Stimulated activated CD8-positive, alpha-beta memory T cell treated with anti-CD3 and anti-CD28 coated beads, Interleukin-7, amount 100 ng/mL, for 48 hours (primary cell): ENCODE data around the gene TM4SF18.
"Not testable (repeated sequence)": the region's sequence is repeated elsewhere in the genome, so short reads cannot be mapped to it uniquely, and the experiment has no call there.

ENCODE experiments used
- DNase-seq, 2 donors: peaks; one replicate each; pipeline ENCODE4 v3.0.0-alpha.2; 2020; ENCODE audit warnings: low read depth in 1 of 2; ENCODE audit errors: extremely low read depth in 1 of 2

The TM4SF18 gene, protein sequence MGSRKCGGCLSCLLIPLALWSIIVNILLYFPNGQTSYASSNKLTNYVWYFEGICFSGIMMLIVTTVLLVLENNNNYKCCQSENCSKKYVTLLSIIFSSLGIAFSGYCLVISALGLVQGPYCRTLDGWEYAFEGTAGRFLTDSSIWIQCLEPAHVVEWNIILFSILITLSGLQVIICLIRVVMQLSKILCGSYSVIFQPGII

DNA sequence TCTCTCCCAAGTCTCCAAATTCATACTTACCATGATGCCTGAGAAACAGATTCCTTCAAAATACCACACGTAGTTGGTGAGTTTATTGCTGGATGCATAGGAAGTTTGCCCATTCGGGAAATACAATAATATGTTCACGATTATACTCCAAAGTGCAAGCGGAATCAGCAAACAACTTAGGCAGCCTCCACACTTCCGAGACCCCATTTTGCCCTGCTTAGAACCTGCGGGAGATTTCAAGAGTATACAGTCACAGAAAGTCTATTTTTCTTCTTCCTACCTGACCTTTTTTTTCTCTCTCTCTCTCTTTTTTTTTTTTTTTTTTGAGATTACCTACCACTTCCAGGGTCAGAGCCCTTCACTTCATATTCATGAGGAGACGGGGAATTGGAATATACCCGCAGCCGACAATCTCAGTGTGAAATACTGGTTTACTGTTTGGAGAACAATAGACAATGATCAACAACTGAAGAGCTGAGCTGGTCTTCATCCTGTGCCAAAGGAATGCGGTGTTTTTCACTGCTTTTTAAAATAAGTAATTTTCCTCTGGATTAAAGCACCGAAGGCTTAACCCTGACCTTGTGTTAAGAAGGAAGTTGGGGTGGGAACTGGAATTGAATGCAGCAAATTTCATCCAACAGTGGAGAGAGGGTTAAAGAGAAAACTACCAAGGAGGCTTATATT is at the start of gene TM4SF18:
Gene TM4SF18 (minus strand): TSS at position 461 of the 684 bp plus-strand sequence. CDS start 254 bp downstream, at position 207.
- no peak for DNase-seq

DNA sequence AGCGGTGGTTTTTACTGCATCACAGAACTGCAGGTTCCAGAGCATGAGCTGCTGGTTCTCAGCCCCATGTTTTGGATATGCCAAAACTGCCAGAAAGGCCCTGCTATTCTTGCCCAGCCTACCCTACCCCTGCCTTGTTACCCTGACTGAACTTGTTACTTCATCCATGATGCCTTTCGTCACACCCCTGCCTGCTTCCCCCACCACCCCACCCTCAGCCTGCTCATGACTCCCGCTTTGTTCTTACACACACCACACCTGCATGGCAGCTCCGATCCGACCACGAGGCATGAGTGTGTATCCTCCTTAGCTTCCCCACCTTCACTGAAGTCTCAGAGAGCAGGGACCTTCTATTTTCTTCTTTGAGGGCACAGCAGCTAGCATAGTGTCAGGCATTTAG is 49.1 kb upstream of the TM4SF18 start:
- DNase-seq, result no peak

DNA sequence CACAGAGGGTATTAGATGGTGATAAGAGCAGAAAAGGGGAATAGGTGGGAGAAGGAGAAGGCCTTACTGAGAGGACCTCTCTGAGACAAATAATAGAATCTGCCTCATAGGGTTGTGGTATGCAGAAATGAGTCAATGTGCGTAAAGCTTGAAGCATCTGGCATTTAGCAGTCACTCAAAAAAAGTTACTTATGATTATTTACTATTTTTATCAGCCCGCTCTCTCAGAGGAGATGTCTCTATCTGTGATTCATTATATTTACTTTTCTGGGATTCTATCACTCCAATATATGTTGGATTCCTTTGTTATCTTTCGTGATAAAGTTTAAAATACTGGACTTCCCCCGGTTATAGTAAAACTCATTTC is 48.6 kb upstream of the TM4SF18 start:
- no peak for DNase-seq

DNA sequence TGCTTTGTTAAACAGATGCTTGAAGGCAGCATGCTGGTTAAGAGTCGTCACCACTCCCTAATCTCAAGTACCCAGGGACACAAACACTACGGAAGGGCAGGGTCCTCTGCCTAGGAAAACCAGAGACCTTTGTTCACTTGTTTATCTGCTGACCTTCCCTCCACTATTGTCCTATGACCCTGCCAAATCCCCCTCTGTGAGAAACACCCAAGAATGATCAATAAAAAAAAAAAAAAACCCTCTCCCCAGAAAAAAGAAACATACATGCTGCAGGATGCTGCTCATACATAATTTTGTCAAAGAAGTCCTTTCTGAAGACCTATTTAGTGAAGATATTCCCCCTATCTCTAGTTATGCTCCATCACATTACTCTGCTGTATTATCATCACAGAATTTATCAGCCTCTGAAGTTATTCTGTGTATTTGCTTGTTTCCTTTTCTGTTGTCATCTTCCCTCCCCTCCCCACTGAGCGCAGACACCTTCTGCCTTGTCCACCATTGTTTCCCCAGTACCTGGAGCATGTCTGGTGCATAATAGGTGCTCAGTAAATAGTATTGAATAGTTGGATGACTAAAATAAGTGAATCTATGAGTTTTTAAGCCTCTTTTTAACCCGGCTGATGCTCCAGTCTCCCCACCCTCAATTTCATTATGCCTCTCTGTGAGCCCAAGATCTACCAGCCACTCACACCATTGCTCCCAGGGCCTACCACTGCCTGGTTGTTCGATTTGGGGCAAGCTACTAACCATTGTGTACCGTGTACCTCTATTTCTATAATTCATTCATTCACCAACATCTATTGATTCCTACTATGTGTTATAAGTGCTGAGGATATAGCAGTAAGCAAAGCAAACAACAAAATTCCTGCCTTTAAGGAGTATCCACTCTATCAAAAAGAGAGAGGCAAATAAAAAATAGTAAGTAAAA is 48.0 kb upstream of the TM4SF18 start:
- DNase-seq, result no peak

DNA sequence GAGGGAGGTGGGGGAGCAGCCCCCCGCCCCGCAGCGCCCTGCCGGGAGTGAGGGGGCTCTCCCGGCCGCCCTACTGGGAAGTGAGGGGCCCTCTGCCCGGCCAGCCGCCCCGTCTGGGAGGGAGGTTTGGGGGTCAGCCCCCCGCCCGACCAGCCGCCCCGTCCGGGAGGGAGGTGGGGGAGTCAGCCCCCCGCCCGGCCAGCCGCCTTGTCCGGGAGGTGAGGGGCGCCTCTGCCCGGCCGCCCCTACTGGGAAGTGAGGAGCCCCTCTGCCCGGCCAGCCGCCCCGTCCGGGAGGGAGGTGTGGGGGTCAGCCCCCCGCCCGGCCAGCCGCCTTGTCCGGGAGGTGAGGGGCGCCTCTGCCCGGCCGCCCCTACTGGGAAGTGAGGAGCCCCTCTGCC is 46.8 kb upstream of the TM4SF18 start:
- not testable (repeated sequence) for DNase-seq

DNA sequence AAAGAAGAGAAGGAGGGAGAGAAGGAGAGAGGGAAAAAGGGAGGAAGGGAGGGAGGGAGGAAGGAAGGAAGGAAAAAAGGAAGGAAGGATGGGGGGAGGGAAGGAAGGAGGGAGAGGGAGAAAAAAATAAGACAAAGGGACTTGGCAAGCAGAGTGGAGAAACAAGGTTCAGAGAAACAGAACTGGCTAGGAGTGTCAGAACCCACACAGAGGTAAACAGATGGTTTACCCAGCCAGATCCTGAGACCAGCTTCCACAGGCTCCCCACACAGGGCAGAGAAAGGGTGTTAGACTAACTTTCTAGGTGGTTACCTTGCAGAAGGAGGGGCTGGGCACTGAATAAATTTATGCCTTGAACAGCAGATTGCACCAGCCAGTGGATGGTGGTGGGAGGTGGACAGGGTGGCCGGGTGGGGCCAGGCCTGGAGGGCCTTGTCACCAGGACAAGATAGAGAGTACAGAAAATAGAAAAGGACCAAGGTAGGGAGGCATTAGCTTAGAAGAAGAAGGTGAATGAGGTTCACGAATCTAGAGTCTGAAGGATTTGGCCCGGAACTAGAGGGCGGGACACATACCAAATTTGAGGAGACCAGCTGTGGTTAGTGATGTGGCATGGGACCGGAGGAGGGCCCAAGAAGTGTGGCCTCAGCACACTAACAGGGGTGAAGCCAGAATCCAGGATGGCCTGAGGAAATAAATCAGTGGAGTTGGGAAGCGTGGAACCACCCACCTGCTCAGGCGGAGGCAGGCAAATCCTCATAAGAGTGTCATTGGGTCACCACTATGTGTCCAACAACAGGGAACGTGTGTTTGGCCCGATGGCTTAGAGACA is 45.3 kb upstream of the TM4SF18 start:
- no peak for DNase-seq

DNA sequence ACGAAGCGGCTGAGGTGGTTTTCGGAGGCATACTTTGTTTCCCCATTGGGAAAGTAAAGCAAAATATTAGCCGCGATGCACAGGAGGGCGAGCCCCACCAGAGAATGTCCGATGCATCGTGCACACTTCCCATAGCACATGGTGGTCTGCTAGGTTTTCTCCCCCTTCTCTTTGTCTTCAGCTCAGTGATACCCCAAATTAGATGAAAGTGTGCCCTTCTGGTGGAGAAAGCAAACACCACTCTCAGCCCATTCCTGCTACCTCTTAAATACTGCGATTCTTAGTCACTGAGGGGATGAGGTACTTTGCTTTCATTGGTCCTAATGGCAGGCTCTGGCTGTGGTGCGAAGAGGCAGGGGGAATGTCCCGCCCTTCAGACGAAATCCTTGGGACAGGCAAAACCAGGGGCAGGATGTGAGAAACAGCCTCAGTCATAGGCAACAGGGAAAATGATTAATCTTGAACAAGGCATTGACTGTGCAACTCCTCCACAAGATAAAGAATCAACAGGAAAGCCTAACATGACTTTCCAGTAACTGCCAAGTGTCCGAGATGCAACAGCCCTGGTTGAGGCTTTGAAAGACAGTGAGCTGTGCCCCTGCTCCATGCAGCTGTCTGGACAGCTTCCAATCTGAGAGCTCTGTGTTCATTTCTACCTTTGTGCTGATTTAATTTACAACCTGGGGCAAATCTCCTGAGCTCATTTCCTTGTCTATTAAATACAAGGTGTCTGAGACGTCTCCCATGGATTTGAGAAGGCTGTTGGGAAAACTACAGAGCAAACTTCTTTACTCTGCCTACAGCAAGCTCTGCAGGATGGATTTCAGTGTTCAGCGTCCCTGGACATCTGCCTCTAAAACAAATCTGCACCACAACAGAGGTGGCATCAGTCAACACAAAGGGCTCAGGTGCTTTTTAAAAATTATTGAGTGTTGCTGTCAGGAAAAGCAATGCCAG is 44.2 kb upstream of the TM4SF18 start, which contains the start of gene TM4SF1:
Gene TM4SF1 (minus strand): TSS at position 242 of the 957 bp plus-strand sequence. CDS start 102 bp downstream, at position 140.
- DNase-seq, result no peak

DNA sequence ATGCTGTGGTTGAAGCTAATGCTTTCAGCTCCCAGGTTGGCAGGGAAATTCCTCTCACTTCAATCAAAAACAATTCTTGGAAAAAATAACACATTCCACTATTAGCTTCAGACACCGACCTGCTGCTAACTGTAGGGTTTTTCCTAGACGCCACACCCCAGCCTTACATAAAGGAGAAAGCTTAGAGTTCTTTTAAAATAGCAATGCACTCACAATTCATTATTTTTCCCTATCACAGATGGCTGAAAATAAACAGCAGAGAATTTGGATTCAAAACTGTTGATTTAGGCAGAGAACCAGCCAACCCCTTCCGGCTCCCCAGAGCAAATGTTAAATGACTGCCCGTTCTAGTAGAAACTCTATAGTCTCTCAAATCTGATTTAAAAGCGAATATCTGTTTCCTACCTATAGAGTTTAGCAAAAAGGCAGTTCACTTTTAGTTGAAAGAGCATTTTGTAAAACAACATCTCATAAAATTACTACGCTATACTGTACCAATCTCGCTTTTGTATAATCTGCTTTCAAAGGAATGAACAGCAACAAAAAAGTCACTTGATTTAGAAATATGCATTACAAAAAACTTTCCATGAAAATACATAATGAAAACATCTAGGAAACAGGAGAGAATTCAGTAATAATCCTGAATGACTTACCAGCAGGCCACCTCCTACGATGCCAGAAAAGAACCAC is 43.4 kb upstream of the TM4SF18 start:
- DNase-seq, result no peak

DNA sequence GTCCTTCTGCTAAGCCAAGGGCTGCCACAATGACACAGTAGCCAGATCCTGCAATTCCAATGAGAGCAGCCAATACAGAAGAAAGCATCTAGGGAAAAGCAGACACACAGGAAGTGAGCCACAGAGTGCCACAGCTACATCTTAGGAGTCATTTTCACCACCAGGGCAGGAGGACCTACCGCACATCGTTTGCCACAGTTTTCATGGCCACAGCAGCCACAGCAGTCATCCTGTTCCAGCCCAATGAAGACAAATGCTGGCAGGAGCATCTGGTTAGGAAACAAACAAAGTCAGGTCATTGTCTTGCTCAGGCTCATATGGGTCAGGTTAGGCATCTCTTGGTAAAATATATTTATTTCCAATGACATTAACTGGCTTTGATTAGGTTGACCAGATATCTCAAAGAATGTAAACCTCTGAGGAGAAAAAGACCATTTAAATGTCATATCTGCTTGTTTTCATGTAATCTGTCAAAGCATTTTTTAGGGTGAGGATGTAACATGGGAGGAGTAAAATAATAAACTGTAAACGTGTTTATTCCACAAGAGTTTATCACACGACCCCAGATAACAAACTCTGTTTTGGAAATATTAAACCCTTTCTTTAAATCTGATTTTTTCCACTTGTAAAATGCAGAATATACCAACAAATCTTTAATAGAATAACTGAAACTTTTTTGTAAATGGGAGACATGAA is 42.2 kb upstream of the TM4SF18 start:
- no peak for DNase-seq

DNA sequence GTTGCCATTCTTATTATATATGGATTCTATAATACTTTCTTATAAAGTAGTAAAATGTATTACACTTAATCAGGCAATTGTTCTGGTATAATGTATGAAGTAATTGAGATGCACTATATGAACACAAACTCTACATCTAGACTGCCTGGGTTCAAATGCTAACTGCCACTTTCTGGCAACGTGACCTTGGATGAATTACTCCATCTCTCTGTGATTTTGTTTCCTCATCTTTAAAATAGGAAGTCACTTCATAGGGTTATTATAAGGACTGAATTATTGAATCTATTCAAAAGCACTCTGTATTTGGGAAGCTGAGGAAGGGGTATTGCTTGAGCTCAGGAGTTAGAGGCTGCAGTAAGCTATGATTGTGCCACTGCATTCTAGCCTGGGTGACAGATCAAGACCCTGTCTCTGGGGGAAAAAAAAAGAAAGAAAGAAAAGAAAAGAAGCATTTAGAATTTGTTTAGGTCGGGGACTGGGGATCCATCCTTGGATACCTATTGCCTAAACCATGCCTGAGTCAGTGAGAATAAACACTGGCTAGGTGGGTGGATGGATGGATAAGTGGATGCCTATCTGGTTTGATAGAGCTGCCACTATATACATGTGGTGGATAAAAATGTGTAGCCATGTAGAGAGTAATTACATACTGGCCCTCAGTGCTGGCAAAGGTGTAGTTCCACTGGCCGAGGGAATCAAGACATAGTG is 41.5 kb upstream of the TM4SF18 start:
- DNase-seq, result no peak

DNA sequence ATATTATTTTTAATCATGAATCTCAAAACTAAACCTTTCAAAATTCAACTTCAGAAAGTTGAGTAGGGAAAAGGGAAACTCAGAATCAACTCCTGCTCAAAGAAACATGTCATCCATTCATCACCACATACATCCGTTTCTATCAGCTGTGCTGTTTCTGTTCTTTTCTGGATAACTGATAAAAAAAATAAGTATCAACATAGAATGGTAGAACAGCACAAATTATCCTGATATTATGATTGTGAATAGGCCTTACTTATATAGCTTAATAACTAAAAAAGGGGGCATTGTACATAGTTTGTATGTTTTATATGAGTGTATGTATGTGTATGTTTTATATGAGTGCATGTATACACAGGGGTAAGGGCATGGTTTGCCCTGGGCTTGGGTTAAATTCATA is 41.0 kb upstream of the TM4SF18 start:
- no peak for DNase-seq

DNA sequence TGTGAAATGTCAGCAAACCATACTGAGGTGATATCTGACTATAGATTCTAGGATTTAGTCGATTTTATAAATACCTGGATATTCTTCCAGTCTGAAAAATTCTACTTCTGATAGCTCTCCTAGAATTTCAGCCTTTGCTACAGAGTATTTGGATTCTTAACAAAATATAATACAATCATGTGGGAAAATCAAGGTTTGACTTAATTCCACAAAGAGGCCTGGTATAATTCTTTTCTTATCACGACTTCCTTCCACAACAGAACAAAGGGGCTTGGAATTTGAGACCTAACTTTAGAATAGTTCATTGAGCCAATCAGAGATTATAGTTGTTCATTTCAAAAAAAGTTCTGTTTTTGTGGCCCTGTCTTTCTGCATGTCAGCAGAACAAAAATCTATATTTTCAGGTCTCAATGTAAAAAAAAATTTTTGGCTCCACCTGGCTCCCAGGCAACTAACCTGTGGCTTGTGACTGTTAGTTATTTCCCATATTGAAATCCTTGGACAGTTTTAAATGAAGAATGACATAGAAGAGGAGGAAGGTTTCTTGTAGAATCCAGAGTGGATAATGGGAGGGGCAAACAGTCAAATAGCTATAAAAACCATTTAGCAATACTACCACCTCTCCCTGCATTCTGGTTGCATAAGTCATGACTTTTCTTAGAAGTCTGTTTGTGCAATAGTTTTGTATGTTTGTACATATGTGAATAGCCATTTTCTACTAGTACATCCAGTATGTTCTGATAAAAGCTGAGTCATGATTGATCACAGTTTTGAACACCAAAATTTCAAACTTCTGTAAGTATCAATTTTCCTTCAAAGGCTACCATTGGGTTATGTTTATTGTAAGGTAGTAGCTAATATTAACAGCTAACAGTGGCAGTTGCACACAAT is 40.0 kb upstream of the TM4SF18 start:
- no peak for DNase-seq

DNA sequence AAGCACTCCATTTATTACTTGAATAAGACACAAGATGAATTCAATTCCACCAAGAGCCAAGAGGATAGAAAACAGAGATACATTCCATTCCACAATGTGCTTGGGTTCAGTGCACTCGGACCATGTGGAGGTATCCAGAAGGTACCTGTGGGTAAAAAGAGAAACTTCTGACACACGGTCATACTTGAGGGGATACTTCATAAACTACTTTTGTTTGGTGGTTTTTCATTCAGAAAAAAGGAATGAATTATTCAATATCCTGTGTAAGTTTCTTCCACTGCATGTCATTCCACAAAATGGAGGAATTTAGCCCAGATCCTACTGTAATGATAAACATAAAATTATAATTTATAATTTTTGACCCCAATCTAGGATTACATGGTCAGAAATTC is 38.3 kb upstream of the TM4SF18 start:
- DNase-seq, result no peak

DNA sequence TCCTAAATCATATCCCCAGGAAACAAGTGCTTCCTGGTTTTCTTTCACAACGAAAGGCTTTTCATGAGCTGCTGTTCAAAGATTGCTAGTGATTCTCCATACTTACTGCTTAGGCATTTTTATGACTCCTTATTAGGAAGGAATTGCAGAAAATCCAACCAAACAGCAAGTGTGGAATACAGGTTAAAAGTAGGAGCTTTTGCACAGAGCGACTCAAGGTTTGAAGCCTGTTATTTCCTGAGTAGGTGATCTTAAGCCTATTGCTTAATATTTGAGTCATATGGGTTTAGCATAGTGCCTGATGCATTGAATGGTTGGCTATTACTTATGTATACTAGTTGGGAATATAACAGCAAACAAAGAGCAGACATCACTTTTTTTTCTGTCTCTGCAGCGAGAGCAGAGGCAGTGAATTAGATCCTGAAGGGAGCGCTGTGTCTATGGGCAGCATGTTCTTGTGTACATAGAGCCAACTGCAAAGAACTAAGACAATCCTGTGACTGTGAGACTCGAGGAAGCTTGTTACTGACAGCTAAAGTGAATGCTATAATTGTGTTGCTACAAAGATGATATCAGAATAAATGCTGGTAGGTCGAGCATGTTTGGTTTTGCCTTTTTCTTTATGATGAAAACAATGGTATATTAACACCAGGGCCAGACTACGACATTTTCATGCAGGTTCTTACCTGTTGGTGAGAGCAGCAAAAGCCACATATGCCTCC is 37.7 kb upstream of the TM4SF18 start:
- no peak for DNase-seq

DNA sequence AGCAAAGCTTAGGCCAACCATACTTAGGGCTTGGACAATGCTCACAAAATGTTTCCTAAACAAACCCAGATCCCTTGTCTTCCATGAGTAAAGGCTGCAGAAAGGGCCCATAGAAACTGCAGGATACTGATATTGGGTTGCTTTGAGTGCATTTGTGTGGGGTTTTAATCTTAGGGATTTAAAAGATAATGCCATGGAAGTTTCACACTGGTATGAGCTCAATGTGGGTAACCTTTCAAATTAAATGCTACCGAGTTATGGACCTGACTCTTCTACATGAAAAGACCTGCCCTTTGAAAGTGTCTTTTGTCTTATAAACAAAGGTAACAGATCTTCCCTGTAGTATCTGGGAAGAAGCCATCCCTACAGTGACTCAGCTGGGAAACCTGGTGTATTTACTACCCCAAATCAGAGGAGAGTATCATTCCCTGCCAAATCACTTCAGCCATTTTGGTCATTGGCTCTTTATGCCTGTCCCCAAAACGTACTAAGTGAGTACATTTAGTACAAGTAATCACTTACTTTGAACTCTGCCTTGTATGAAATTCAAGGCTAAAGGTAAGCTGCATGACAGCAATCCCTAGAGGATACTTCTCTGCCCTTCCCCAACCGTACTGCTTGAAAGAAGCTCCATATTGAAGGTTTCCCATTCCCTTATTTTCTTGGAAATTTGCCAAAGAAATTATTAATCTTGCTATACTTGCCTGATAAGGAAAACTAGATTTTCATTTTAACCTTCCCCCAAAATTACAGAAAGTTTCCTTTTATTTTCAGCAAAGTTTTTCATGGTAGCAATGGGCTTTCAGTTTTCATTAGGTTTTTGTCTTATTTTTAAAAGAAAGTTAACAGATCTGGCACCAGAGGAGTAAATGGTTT is 36.8 kb upstream of the TM4SF18 start:
- DNase-seq, result no peak
